Stimulated activated CD8-positive, alpha-beta memory T cell treated with anti-CD3 and anti-CD28 coated beads, Interleukin-7, amount 100 ng/mL, for 24 hours (primary cell): ENCODE results near the gene ACSF2.

Source experiments
- DNase-seq: peaks from one replicate; pipeline ENCODE4 v3.0.0-alpha.2; 2020; ENCODE audit warnings: low read depth

ACSF2 gene

DNA sequence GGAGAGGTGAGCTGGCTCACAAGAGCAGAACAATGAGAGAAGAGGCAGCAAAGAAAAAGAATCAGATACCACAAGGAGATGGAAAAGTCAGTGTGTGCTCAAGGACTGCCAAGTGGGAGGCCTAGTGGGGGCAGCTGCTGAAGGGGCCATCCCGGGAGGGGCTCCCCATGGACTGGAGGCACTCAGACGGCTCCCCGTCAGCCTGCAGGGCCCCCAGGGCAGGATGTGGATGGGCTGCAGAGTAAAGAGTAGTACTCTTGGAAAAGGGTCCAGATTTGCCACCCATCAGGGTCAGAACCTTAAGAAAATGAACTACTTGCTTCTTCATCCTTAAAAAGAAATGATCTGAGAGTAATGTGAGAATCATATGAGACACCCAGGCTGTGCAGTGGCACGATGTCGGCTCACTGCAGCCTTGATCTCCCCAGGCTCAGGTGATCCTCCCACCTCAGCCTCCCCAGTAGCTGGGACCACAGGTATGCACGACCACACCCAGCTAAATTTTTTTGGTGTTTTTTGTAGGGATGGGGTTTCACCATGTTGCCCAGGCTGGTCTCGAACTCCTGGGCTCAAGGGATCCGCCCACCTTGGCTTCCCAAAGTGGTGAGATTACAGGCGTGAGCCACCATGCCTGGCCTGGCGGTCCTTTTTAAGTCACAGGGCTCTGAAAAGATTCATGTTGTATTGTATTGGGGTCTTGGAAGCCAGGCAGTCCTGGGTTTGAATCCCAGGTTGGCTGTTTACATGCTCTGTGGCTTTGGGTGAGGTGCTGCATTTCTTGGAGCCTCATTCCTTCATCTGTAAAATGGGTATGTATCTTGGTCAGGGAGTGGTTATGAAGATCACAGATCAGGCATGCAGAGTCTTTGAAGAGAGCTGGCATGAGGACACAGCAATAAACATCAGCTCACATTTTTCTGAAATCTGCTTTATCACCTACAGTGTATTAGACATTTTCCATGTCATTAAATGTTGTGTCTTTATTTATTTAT lies 15.1 kb downstream of the ACSF2 start:
- no peak for DNase-seq

DNA sequence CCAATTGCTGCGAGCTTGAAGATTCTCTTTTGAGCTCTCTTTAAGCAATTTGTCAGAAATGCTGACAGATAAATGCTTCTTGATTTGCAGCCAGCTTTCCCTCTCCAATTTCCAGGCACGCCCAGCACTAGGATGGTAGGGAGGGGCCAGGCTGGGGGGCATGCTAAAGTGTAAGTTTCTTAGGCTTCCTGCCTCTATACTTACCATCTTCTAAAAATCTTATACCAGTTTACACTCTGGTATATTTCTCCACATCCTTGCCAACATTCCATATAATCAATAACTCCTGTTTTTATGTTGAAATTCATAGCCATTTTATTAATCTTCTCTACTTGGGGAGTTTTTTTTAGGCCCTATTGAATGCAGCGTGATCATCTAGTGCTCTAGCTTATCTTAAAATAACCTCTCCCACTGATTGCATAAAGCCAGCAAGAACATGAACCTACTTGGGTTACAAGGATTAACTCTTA lies 17.5 kb downstream of the ACSF2 start:
- no peak for DNase-seq

- DNase-seq = no peak
These were observed 19.1 kb downstream of the ACSF2 start for GRCh38 chr17:50444841-50445715.

GRCh38 chr17:50445730-50446325 lies 19.8 kb downstream of the ACSF2 start:
- DNase-seq = no peak

- no peak for DNase-seq
These were observed 22.0 kb downstream of the ACSF2 start for GRCh38 chr17:50447870-50448595.

- DNase-seq = no peak
These were observed 22.6 kb downstream of the ACSF2 start for GRCh38 chr17:50448643-50449042.

DNA sequence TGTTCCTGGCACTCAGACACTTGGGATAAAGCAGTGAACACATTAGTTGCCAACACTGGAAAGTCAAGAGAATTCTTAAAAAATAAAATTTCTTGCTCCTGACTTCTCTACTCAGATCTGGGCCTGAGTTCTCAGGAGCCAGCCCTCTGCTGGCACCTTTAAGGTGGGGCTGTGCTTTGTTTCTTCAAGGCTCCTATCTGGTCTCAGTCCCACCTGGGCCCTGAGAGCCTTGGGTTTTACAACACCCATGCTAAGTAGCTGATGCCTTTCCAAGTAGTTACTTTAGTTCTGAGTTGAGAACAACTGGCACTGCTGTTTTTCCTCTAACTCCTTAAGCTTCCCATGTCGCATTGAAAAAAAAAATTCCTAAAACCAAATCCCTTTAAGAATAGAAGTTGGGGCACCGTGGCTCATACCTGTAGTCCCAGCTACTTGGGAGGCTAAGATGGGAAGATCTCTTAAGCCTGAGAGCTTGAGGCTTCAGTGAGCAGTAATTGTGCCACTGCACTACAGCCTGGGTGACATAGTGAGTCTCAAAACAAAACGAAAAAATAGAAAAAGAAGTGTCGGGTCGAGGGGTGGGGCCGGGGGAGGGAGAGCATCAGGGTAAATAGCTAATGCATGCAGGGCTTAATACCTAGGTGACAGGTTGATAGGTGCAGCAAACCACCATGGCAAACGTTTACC lies 26.1 kb downstream of the ACSF2 start:
- DNase-seq = no peak

DNA sequence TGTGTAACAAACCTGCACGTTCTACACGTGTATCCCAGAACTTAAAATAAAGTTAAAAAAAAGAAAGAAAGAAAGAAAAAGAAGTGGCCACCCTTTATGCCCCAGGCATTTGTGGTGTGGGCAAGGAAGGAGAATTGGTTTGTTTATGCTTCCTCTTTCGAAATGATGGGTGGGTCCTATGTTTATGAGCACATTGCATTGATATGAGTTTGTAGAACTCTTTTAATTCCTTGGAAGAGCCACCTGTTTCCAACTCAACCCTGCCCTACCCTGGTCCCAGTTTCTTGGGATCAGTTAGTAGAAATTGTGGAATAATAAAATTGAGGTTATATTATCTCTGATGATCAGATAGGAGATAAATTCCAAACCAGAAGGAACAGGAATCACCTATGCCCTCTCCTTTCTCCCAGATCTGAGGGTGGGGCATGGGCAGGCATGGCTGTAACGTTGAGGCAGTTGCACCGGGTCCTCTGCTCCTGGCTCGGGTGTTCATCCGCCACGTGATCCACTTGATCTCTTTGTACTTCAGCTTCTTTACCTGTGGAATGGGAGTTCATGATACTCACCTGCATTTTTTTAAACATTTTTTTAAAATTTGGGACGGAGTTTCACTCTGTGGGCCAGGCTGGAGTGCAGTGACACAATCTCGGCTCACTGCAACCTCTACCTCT lies 26.7 kb downstream of the ACSF2 start:
- no peak for DNase-seq

GRCh38 chr17:50453901-50454300 lies 27.9 kb downstream of the ACSF2 start:
- DNase-seq = no peak

DNA sequence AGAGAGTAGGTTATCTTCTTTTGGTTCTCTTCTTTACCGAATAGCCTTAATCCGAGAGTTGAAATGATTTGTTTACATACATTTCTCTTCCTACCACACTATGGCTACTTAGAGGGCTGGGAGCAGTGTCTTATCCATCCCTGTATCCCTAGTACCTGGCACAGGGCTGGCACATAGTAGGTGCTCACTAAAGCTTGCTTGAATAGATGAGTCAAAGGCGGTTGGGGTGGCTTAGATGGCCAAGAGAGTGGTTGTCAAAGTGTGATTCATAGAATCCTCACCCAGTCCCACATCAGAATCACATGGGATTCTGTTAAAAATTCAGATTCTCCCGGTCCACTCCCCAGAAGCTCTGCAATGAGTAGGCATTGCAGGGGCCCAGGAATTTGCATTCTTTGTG lies 31.6 kb downstream of the ACSF2 start:
- DNase-seq = no peak

GRCh38 chr17:50458270-50458669 lies 32.3 kb downstream of the ACSF2 start:
- DNase-seq = no peak

- no peak for DNase-seq
These were observed 33.0 kb downstream of the ACSF2 start for GRCh38 chr17:50458701-50459676.

- no peak for DNase-seq
These were observed 33.7 kb downstream of the ACSF2 start for GRCh38 chr17:50459756-50460155.

DNA sequence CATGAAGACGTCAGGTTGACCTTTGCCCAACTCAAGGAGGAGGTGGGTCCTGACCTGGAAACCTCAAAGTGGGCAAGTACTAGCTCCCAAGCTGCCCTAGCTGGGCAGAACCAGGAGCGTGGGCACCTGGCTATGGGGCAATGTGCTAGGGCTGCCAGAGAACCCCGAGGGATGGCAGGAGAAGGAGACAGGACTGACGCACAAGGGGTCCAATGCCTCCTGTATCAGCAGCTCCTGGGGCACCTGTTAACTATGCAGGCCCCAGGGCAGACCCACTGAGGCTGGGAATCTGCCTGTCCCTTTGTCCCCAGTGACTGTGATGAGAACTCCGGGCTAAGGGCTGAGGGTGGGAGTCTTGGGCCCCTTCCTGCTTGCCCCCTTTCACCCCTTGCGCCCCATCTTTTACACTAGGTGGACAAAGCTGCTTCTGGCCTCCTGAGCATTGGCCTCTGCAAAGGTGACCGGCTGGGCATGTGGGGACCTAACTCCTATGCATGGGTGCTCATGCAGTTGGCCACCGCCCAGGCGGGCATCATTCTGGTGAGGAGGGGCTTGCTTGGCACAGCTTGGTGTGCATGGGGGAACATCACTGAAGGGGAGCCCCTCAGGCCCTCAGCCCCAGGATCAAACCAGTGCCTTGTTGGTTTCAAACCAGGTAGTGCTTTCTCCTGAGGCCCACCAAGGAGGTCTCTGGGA lies 35.0 kb downstream of the ACSF2 start:
- no peak for DNase-seq

DNA sequence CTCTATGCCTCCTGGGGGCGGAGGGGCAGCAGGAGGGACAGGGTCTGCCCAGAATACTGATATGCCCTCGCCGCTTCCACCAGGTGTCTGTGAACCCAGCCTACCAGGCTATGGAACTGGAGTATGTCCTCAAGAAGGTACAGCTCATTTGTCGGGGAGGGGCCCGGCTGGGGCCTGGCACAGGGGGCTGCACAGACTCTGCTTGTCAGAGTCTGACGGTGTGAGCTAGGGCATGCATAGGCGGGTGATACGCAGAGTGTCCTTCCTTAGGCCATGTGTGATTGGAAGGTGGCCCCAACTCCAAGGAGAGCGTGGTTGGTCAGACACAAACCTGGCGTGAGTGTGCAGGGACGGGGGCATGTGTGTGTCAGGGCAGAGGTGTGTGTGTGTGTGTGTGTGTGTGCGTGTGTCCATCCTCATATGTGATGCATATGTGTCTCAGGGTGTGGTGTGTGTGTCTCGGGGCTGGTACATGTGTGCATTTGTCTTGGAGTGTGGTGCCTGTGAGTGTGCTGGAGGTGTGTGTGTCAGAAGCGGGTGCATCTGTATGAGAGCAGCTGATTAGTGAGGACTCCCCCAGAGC lies 35.6 kb downstream of the ACSF2 start:
- no peak for DNase-seq

GRCh38 chr17:50462446-50462845 lies 36.4 kb downstream of the ACSF2 start:
- DNase-seq = no peak

DNA sequence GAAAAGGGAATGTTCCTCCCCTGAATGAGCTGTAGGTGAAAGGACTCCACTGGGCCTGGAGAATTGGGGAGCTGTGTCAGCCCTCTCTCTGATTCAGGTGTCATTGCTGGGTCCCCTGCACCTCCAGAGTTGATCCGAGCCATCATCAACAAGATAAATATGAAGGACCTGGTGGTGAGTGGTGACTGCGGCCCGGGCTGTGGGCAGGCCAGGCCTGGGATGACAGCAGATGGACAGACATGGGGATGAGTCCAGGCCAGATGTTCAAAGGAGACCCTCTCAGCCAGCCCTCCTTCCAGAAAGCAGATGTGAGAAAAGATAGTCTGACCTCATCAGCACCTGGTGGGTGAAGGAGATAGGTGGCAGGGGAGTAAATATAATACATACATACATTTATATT lies 38.1 kb downstream of the ACSF2 start:
- DNase-seq = no peak

DNA sequence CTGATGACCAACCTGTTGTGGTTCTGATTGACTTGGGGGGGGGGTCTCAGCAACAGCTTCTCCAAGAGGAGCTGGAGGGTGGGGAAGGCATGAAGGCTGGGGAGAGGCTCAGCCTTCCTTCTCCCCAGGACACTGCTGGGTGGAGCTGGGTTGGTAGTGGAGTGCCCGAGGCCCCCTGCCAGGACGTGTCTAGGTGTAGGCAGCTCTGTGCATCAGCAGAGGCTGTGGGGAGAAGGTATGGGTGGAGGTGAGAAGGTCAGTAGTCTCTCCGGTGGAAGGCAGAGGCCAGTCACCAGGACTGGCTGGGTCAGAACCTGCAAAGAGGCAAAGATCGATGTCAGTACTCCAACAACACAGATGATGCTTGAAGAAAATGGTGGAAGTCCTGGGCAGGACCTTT lies 38.7 kb downstream of the ACSF2 start:
- DNase-seq = no peak
